EL (cell line): Measurements from ENCODE around the gene C6orf118.

Experiments
- DNase-seq: peaks from one replicate; pipeline ENCODE4 v3.0.0-alpha.2; 2016

The C6orf118 gene

DNA sequence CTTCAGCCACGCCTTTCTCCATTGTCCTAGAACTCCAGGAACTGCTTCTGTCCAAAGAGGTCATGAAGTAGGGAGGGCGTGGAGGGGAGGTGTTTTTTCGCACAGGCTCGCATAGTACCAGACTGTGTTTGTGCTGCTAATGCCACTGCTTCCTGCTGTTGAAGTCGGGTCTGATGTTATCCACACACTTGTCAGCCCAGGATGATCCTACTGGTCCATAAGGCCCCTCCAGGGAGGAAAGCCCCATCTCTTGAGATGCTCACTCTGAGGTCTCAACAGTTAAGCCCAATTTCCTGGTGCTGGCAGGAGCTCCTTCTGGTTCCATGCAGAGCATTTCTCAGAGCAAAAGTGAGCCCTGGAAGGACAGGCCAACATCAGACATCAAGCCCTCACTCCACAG, 65.6 kb downstream of the C6orf118 start:
- no peak for DNase-seq

DNA sequence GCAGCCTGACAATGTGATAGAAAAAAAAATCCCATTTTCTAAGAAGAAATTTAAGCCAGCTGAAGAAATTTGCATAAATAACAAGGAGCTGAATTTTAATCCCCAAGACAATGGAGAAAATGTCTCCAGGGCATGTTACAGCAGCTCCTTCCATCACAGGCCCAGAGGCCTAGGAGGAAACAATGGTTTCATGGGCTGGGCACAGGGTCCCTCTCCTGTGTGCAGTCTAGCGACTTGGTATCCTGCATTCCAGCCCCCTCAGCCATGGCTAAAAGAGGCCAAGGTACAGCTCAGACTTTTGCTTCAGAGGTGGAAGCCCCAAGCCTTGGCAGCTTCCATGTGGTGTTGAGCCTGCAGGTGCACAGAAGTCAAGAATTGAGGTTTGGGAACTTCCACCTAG, 73.1 kb downstream of the C6orf118 start:
- no peak for DNase-seq

DNA sequence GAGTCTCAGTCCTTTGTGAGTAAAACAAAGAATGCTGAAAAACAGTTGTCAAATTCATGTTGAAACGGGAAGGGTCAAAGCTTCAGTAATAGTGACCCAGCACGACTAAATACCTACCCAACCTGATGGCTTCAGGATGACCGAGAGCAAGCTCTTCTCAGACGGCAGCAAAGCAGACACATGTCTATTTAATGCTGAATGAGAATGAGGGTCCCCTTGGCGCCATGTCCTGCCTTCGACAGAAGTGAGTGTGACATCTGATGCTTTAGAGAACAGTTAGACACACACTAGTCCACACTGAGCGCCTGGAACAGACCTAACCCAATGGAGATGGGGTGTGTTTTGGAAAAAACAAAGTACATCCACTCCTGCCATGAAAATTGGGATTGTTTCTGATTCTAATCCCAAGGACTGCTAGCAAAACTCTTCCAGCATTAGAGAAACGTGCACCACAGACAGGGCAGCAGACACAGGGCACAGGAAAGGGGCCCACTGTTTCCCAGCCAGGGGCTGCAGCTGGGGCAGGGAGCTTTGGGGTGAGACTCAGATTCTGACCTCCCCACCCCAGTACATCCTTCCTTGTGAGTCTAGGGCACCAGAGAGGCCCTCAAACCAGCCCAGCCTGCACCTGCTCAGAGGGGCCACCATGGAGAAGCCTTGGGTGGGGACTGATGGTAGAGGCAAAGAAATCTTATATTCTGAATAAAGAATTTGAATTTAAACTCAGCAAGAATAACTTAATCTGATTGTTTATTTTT, 76.5 kb downstream of the C6orf118 start:
- no peak for DNase-seq

DNA sequence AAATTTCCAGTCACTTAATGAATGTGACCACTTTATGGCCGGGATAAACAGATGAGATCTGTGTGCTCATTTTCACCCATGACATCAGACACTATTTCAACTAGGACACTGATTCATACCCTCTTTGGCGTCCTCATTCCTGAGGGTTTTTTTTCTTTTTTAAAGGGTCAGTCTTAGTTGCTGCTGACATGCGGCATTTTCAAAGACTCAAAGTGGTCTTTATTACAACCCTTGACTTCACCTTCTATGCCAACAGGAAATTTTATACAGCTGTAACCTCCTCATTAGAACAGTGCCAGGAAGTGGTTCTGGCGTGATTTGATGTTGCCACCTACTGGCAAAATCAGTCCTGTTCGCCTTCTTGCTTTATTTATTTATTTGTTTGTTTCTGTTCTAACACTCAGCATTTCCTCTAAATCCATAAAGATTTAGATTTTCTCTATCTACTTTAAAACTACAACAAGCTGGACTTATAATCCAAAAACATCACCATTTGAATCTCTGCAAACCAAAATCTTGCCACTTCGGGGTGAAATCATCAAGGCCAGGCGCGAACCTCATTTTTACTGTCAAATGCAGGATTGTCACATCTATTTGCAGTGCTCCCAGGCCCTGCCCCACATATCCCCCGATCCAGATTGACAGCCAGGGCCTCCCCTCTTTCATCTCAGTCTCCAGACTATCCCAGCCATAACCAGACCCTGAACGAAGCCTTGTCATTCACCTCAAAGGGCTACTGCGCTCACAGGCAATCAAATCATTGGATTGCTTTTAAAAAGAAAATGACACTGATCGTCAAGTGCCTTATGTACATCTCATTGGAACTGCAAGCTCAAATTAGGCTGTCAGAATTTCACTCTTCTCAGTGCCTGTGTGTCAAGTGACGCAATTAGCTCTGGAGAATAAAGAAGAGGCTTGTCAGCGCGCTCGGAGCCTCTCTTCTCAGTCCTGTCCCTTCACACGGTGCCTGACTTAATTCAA, 77.5 kb downstream of the C6orf118 start:
- DNase-seq = no peak

DNA sequence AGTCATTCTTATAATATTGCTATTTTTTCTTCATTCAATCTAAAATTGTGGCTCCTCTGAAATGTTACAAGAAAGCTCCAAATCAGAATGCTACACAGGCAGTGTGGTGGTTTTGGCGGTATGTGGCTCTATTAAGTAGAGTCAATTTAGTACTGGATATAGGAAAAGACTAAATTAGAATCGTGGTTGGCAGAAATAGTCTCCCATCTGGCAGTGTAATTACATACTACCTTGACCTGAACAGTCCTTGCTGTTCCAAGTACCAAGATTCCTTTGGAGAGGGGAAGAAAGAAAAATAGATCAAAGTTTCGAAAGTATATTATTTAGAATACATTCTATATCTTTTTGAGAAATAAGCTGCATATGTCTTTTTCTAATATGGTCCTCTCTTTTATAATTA, 78.2 kb downstream of the C6orf118 start:
- no peak for DNase-seq
